NCI-H1694 treated with DMSO at 0.1 percent for 48 hours (cell line): ENCODE measurements around the gene TSHZ1.
"Not testable (repeated sequence)": the region's sequence is repeated elsewhere in the genome, so short reads cannot be mapped to it uniquely, and the experiment has no call there.

ENCODE experiments used
- DNase-seq: peaks from one replicate; lab custom pipeline; 2025; lab: John Stamatoyannopoulos, UW

TSHZ1 gene

DNA sequence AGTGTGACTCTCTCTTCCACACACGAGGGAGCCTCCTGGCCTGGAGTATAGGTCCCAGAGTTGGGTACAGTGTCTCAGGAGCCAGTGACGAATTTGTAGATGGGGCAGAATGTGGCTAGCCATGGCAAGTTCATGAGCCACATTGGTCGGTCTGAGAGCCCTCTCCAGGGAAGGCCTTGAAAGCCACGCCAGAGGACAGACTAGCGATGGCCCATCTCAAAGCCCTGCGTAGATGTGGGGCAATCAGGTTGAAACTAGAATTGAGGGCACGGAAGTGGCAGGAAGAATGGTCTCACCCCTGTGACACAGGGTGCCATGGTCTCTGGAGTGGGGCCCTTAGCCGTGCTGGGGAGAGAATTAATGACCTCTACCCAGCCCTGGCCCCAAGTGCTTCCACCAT is 106.2 kb downstream of the TSHZ1 start:
- DNase-seq: no peak

GRCh38 chr18:75317300-75317699 is 106.7 kb downstream of the TSHZ1 start:
- DNase-seq: no peak

GRCh38 chr18:75317703-75318102 is 107.1 kb downstream of the TSHZ1 start:
- no peak for DNase-seq

DNA sequence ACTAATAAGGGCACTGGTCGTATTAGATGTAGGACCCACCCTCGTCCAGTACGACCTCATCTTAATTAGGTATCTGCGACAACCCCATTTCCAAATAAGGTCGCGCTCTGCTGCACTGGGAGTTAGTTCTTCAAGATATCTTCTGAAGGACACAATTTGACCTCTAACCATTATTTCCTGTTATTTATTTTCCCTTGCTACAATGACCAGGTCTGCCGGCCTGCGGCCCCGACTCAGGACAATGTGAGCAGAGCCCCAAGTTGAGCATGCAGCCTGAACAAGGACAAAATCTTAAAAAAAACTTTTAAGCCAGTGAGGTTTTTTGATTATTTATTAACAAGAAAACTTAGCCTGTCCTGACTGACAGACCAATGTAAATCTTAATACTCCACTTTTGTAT is 109.3 kb downstream of the TSHZ1 start:
- DNase-seq: no peak

DNA sequence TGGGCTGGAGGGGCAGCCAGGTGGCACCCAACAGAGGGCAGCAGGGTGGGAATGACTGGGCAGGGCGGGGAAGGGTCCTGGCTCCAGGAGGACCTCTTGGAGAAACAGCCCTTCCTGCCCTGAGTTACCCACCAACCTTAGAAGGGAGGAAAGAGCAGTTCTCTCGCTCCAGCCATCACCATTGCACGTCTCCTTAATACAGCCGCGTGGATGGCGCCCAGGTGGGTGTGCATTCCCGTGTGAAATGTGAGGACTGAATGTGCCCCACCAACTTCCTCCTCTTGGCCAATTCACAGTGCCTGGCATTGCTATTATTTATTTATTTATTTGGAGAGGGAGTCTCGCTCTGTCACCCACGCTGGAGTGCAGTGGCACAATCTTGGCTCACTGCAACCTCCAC is 109.9 kb downstream of the TSHZ1 start:
- no peak for DNase-seq

GRCh38 chr18:75321431-75321830 is 110.8 kb downstream of the TSHZ1 start:
- DNase-seq: no peak

DNA sequence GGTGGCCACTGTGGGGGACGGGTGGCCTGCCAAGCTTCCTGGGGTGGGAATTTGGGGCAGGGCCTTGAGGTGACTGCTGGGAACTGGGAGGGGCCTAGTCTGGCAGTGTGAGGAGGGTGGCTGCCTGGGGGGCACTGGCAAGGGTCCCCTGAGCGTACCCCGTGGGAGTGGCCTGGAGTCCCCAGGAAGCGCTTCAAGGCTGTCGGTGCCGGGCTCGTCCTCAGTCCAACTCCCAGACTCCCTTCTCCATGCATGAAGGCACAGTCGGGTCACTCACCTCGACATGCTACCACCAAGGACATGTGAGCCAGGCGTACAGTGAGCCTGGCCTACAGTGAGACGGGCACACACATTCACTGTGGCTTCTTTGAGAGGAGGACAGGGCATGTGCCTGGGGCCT is 111.6 kb downstream of the TSHZ1 start:
- DNase-seq: no peak

- DNase-seq: no peak
Observed at GRCh38 chr18:75323821-75324585, 113.4 kb downstream of the TSHZ1 start.

DNA sequence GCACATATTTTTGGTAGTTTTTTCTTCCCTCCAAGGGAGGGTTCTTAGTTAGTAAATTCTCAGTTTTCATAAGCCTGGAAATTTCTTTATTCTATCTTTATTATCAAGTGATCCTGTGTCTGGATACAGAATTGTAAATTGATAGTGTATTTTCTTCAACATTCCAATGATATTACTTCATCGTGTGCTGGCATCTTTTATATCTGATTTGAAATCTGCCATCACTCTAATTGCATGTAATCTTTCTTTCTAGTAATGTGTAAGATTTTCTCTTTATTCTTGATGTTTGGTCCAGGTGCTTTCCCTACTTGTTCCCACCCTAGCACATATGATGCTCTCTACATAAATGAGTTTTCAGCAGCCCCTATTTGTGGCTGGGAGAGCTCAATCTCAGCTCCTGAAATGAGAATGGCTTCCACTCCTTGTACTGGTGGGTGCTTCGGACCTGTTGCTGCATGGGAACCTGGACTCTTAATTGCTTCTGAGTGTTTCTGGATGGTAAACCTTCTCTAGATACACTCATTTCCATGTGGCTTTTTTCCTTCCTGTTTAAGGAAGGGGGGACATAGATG is 114.2 kb downstream of the TSHZ1 start:
- no peak for DNase-seq

GRCh38 chr18:75329753-75330152 is 119.2 kb downstream of the TSHZ1 start:
- not testable (repeated sequence) for DNase-seq

GRCh38 chr18:75330308-75330707 is 119.7 kb downstream of the TSHZ1 start:
- DNase-seq: no peak

DNA sequence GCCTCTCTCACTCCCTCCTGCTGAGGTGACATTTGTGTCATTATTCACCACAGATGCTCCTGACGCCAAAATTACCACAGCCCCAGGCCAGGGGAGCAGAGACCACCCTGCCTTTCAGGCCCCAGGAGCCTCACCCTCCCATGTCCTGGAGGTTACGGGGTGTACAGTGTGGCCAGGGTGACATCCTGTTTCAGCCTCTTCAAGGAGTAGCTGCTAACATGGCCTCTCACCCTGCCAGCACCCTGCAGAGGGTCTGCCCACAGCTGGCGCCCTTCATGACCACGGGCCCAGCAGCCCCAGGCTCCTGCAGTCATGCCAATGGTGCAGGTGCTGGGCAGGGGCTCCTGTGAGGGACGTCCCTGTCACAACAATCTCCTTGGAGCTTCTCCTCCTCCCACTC is 124.3 kb downstream of the TSHZ1 start:
- no peak for DNase-seq

DNA sequence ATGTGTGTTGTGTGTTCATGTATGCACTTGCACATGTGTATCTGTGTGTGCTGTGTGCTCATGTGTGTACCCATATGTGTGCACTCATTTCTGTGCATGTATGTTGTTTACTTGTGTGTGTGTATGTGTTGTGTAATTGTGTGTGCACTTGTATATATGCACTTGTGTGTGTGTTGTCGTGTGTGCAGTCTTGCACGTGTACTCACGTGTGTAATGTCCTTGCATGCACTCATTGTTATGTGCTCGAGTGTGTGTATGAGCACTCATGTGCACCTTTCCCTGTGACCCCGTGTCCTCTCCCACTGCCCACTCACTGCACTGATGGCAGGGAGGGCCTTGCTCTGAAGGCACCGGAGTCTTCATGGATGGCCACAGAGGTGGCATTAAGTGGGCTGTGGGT is 124.9 kb downstream of the TSHZ1 start:
- DNase-seq: no peak

- DNase-seq: no peak
Observed at GRCh38 chr18:75336767-75337166, 126.2 kb downstream of the TSHZ1 start.

DNA sequence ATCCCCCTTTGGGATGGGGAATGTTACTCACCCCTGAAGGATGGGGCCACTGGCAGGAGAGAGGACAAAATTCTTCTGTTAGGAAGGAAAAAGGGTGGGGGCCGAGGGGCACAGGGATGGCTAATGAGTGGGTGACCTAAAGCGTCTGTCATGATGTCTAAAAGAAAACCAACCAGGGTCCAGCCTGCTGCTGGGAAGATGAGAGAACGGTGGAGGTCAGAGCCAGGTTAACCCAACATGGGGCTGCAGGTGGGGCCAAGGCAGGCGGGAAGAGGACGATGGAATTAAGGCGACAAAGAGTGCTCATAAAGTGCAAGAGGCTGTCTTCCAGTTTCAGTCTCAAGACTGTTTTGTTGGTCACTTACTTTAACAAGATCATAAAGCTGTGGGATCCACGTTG is 126.8 kb downstream of the TSHZ1 start:
- DNase-seq: no peak

- DNase-seq: no peak
Observed at GRCh38 chr18:75338631-75339030, 128.0 kb downstream of the TSHZ1 start.
